ENCODE results near the gene UNC119B. TPM values are rescaled to one million over a fixed set of nuclear protein-coding genes. Genes with fewer than 3 reads are reported as not detected.

The UNC119B gene
- total RNA-seq, 1 experiment from 2014 or later = 51.5 TPM

DNA sequence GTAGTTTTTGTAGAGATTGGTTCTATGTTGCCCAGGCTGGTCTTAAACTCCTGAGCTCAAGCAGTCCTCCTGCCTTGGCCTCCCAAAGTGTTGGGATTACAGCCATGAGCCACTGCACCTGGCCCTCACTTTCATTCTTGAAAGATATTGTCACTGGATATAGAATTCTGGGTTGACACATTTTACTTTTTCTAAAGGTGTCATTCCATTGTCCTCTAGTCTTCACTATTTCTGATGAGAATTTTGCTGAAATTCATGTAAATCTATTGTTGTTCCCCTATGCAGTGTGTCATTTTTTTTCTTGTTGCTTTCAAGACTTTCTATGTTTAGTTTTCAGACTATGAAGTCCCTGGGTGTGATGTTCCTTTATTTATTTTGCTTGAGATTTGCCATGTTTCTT, 44.5 kb downstream of the UNC119B start:
- peaks cover 2% of the 10 kb centered on the region; the same call in 1 of the 2 replicates for H3K4me1 ChIP-seq (ENCODE audit: insufficient read depth, low read length)
- H3K4ac ChIP-seq (ENCODE audit: low read depth, low read length) = no peak overlapping the region
- peaks cover 12 to 13% of the 10 kb centered on the region in 2 experiments for H3K4me1 Mint-ChIP-seq
- H2BK15ac ChIP-seq (ENCODE audit: low read depth, low read length) = no peak overlapping the region
- H3K4me2 ChIP-seq (ENCODE audit: insufficient read depth, insufficient read length, low read length) = no peak overlapping the region
- H3T11ph ChIP-seq (ENCODE audit: low read length) = no peak overlapping the region
- no peaks in the 10 kb centered on the region for H3K79me2 ChIP-seq (ENCODE audit: insufficient read depth, low read length)
- no peak overlapping the region for H4K5ac ChIP-seq (ENCODE audit: insufficient read length, low read depth, low read length)
- H3K14ac ChIP-seq (ENCODE audit: insufficient read depth, low read length) = no peak overlapping the region
- H3K9me3 ChIP-seq (ENCODE audit: control insufficient read depth, low read depth, low read length) = no peaks in the 10 kb centered on the region
- no peak overlapping the region for H3K56ac ChIP-seq (ENCODE audit: insufficient read length, low read depth, low read length)
- H3K36me3 Mint-ChIP-seq (ENCODE audit: insufficient read depth in 1 of 3, low read depth in 3 of 3) = no peaks in the 10 kb centered on the region; a peak in 2 of 7 replicates
- H2BK5ac ChIP-seq (ENCODE audit: insufficient read length, low read length) = no peak overlapping the region
- no peak overlapping the region for H2BK20ac ChIP-seq (ENCODE audit: low read depth, low read length, poor library complexity, severe bottlenecking)
- H4K91ac ChIP-seq (ENCODE audit: insufficient read length, low read depth, low read length) = no peak overlapping the region
- no peaks in the 10 kb centered on the region for H3K23me2 ChIP-seq (ENCODE audit: insufficient read length, low read depth, low read length, poor library complexity, severe bottlenecking)
- H3K9ac ChIP-seq (ENCODE audit: extremely low read depth, insufficient read length, low read length) = no peak overlapping the region
- TF ChIP-seq, protein P1, sequence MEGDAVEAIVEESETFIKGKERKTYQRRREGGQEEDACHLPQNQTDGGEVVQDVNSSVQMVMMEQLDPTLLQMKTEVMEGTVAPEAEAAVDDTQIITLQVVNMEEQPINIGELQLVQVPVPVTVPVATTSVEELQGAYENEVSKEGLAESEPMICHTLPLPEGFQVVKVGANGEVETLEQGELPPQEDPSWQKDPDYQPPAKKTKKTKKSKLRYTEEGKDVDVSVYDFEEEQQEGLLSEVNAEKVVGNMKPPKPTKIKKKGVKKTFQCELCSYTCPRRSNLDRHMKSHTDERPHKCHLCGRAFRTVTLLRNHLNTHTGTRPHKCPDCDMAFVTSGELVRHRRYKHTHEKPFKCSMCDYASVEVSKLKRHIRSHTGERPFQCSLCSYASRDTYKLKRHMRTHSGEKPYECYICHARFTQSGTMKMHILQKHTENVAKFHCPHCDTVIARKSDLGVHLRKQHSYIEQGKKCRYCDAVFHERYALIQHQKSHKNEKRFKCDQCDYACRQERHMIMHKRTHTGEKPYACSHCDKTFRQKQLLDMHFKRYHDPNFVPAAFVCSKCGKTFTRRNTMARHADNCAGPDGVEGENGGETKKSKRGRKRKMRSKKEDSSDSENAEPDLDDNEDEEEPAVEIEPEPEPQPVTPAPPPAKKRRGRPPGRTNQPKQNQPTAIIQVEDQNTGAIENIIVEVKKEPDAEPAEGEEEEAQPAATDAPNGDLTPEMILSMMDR (conservative IDR thresholded peaks at IDR 0.05) = no peak
- no peak overlapping the region for H2BK120ac ChIP-seq (ENCODE audit: low read depth, low read length, poor library complexity, severe bottlenecking)
- H3K27ac Mint-ChIP-seq = no peak overlapping the region
- H4K20me1 ChIP-seq (ENCODE audit: control insufficient read depth, insufficient read depth, insufficient read length) = no peaks in the 10 kb centered on the region
- no peak overlapping the region for H3K4me3 Mint-ChIP-seq
- DNase-seq = no peak
- no peak overlapping the region for H2BK12ac ChIP-seq (ENCODE audit: insufficient read length, low read depth, low read length)
- H3K9me3 Mint-ChIP-seq = peaks cover 6 to 12% of the 10 kb centered on the region in 2 experiments; a peak in 4 of 5 replicates
- H3K79me1 ChIP-seq (ENCODE audit: insufficient read depth, low read depth, low read length, poor library complexity, severe bottlenecking) = no peaks in the 10 kb centered on the region
- no peaks in the 10 kb centered on the region; the same call in none of the 2 replicates for H3K27me3 Mint-ChIP-seq (ENCODE audit: low read depth)
- no peak overlapping the region for H2AK5ac ChIP-seq (ENCODE audit: insufficient read length, low read length)
- no peak overlapping the region for H3K18ac ChIP-seq (ENCODE audit: insufficient read length, low read depth, low read length)
- no peak overlapping the region for H2AFZ ChIP-seq (ENCODE audit: low read length)
- H3K27me3 ChIP-seq (ENCODE audit: insufficient read depth, low read length) = no peaks in the 10 kb centered on the region
- no peak overlapping the region for H3K27ac ChIP-seq (ENCODE audit: insufficient read length, low read depth, low read length)
- no peak overlapping the region for H4K8ac ChIP-seq (replicated peaks; ENCODE audit: insufficient read length, low read depth, low read length)
- no peak overlapping the region for H3K23ac ChIP-seq (ENCODE audit: insufficient read length, low read depth, low read length)
